Endothelial cell of umbilical vein (primary cell): Measurements from ENCODE around the gene C1QBP. TPM values are rescaled to one million over a fixed set of nuclear protein-coding genes. Genes with fewer than 3 reads are reported as not detected.

Experiments used
- BruUV-seq: library from RNA; stranded (reverse); fragments of 400-500 nt; replicated peaks from 2 replicates; lab custom pipeline; 2021; lab: Mats Ljungman, UMichigan
- CTCF ChIA-PET: fragments of 300-600, 350-600 bp; sonication (Branson Sonifier 250); formaldehyde crosslinking; loops from one replicate; lab custom pipeline; 2021; ENCODE audit warnings: antibody characterized with exemption, inconsistent platforms; lab: Charles Lee
- POLR2A ChIA-PET: fragments of 300-600, 350-600 bp; sonication (Branson Sonifier 250); formaldehyde crosslinking; loops from one replicate; lab custom pipeline; 2021; ENCODE audit warnings: antibody characterized with exemption, inconsistent platforms; lab: Charles Lee
- DNase-seq: peaks from one replicate; pipeline ENCODE4 v3.0.0-alpha.2; 2011; ENCODE audit warnings: low read depth, low spot score
- FAIRE-seq: peaks from 2 replicates; lab custom pipeline; 2011; peaks lifted over from hg19 to GRCh38; lab: Jason Lieb, UNC
- H2AFZ ChIP-seq: 2 replicates; pipeline ENCODE4 v1.6.0; 2012; ENCODE audit warnings: low read depth, low read length, control low read depth, inconsistent platforms
- H3K27ac ChIP-seq: 2 replicates; pipeline ENCODE4 v1.5.1; 2011; ENCODE audit warnings: low read depth, mild to moderate bottlenecking, control low read depth, low read length, moderate library complexity; ENCODE audit not compliant: insufficient read depth
- H3K27me3 ChIP-seq, 2 experiments: 2 replicates each; pipeline versions ENCODE4 v1.6.0 to v1.6.1; 2011; ENCODE audit warnings: low read length in 2 of 2, mixed read lengths in 1 of 2; ENCODE audit not compliant: control insufficient read depth in 2 of 2, insufficient read depth in 2 of 2
- H3K36me3 ChIP-seq, 2 experiments: 2 replicates in 1 of 2; 3 replicates in 1 of 2; pipeline ENCODE4 v1.5.1; 2011; ENCODE audit warnings: low read length in 2 of 2, mild to moderate bottlenecking in 1 of 2, moderate library complexity in 1 of 2; ENCODE audit not compliant: control insufficient read depth in 2 of 2, insufficient read depth in 2 of 2; ENCODE audit errors: extremely low read depth in 1 of 2
- H3K4me1 ChIP-seq: 3 replicates; pipeline ENCODE4 v1.5.1; 2011; ENCODE audit warnings: mild to moderate bottlenecking, low read length; ENCODE audit not compliant: control insufficient read depth, insufficient read depth; ENCODE audit errors: extremely low read depth
- H3K4me2 ChIP-seq: 2 replicates; pipeline ENCODE4 v1.6.1; 2011; ENCODE audit warnings: low read length, control low read depth, mixed read lengths; ENCODE audit not compliant: insufficient read depth
- H3K4me3 ChIP-seq, 3 experiments: fragments of 200-600 bp in 1 of 3; sonication (generic), shearing (Covaris generic) in 1 of 3; replicated peaks in 1 of 3; 2 replicates each; pipeline ENCODE4 v1.5.1; 2011 to 2016; ENCODE audit warnings: control low read depth in 3 of 3, low read length in 3 of 3, mild to moderate bottlenecking in 2 of 3, inconsistent platforms in 1 of 3, low read depth in 1 of 3, moderate library complexity in 1 of 3; ENCODE audit not compliant: insufficient read depth in 1 of 3
- H3K79me2 ChIP-seq: 2 replicates; pipeline ENCODE4 v1.6.0; 2012; ENCODE audit warnings: low read length, inconsistent platforms; ENCODE audit not compliant: control insufficient read depth, insufficient read depth
- H3K9ac ChIP-seq: replicated peaks from 2 replicates; pipeline ENCODE3; 2011; ENCODE audit warnings: low read length, control low read depth; ENCODE audit not compliant: insufficient read depth; ENCODE audit errors: extremely low read depth
- H3K9me1 ChIP-seq: replicated peaks from 3 replicates; pipeline ENCODE4 v1.6.0; 2011; ENCODE audit warnings: mild to moderate bottlenecking, low read length; ENCODE audit not compliant: control insufficient read depth, insufficient read depth; ENCODE audit errors: extremely low read depth
- H3K9me3 ChIP-seq: replicated peaks from 2 replicates; pipeline ENCODE4 v1.5.1; 2012; ENCODE audit warnings: low read length, inconsistent platforms; ENCODE audit not compliant: control insufficient read depth, insufficient read depth
- H4K20me1 ChIP-seq: replicated peaks from 2 replicates; pipeline ENCODE3; 2011; ENCODE audit warnings: mild to moderate bottlenecking, low read length; ENCODE audit not compliant: control insufficient read depth, insufficient read depth; ENCODE audit errors: extremely low read depth
- CTCF ChIP-seq, 2 donors: IDR thresholded peaks; 1 replicate in 1 of 2; 2 replicates in 1 of 2; pipeline ENCODE4 v1.5.1; 2011; ENCODE audit warnings: low read length in 2 of 2, mild to moderate bottlenecking in 2 of 2, moderate library complexity in 2 of 2, control low read depth in 1 of 2, inconsistent platforms in 1 of 2, low read depth in 1 of 2; ENCODE audit not compliant: insufficient read depth in 1 of 2; ENCODE audit errors: extremely low read depth in 1 of 2
- EZH2 ChIP-seq: IDR thresholded peaks from 2 replicates; pipeline ENCODE4 v1.6.1; 2012; ENCODE audit warnings: borderline replicate concordance, low read depth, mild to moderate bottlenecking, moderate library complexity, low read length, inconsistent platforms; ENCODE audit not compliant: severe bottlenecking
- FOS ChIP-seq: IDR thresholded peaks from 2 replicates; pipeline ENCODE4 v1.6.1; 2011; ENCODE audit warnings: mild to moderate bottlenecking, low read length, moderate library complexity, borderline replicate concordance; ENCODE audit not compliant: insufficient read depth
- GATA2 ChIP-seq: IDR thresholded peaks from 2 replicates; pipeline ENCODE4 v1.7.0; 2011; ENCODE audit warnings: low read depth, mild to moderate bottlenecking, moderate library complexity, mixed read lengths, low read length; ENCODE audit not compliant: insufficient read length, insufficient read depth
- JUN ChIP-seq: IDR thresholded peaks from 2 replicates; pipeline ENCODE4 v1.6.1; 2011; ENCODE audit warnings: borderline replicate concordance, low read depth; ENCODE audit not compliant: insufficient read length, insufficient read depth
- MAX ChIP-seq: IDR thresholded peaks from 2 replicates; pipeline ENCODE4 v1.6.1; 2011; ENCODE audit not compliant: insufficient read depth, insufficient read length
- MYC ChIP-seq: IDR thresholded peaks from one replicate; pipeline ENCODE4 v1.6.1; 2011; ENCODE audit warnings: mild to moderate bottlenecking, low read depth, low read length
- POLR2A ChIP-seq: IDR thresholded peaks from 2 replicates; pipeline ENCODE4 v1.6.1; 2012; ENCODE audit warnings: low read depth, mild to moderate bottlenecking, control low read depth, low read length
- POLR2AphosphoS5 ChIP-seq: IDR thresholded peaks from 2 replicates; pipeline ENCODE4 v1.6.1; 2012; ENCODE audit warnings: low read depth, mild to moderate bottlenecking, control low read depth, low read length, moderate library complexity; ENCODE audit not compliant: insufficient read depth
- dilution Hi-C: fragments of 300-500 bp; cut with MboI; formaldehyde crosslinking; loops from one replicate; pipeline ENCODE4 v1.15.0; 2019; ENCODE audit warnings: low sequenced_read_pairs; ENCODE audit not compliant: extremely low pct_ligation_motif_present
- intact Hi-C: fragments of 100-400 bp; cut with micrococcal nuclease; formaldehyde crosslinking; loops from one replicate; pipeline ENCODE4 v1.10.0; 2022
- polyA plus RNA-seq, 4 experiments: library from polyadenylated mRNA; depleted of rRNA in 3 of 4; stranded (reverse) in 3 of 4; unstranded in 1 of 4; fragments of >200 nt; gene quantifications; 2 replicates each; pipeline versions ENCODE4 v1.2.1 to v1.2.3, GENCODE V29; 2011 to 2012; ENCODE audit warnings: missing spikeins in 1 of 4
- total RNA-seq: library from RNA; stranded (reverse); gene quantifications from 2 replicates; pipeline ENCODE4 v1.2.3, GENCODE V29; 2021

Gene C1QBP
- total and polyA plus RNA-seq, 2 donors (not counting 3 experiments of a cell fraction or from before 2014, with no cell fraction given): 144 to 218 TPM

- DNase-seq (no peak), FAIRE-seq (no peak)
- Histone ChIP-seq H3K4me2 (no peak overlapping the region), H3K79me2 (no peaks in the 10 kb centered on the region), H3K9me1 (no peaks in the 10 kb centered on the region), H2AFZ (no peak overlapping the region), H3K4me3 (no peak overlapping the region), H3K27ac (no peak overlapping the region), H3K27me3 (no peaks in the 10 kb centered on the region), H3K9me3 (no peaks in the 10 kb centered on the region), H3K4me1 (peaks cover 3% of the 10 kb centered on the region), H3K36me3 (peaks cover 7 to 29% of the 10 kb centered on the region in 2 experiments), H3K9ac (no peak overlapping the region), H4K20me1 (no peaks in the 10 kb centered on the region)
- TF ChIP-seq POLR2A: no peak
- no peak for TF ChIP-seq POLR2AphosphoS5
- TF ChIP-seq MAX: no peak
- no peak for TF ChIP-seq JUN
- TF ChIP-seq FOS: no peak
- TF ChIP-seq CTCF (IDR thresholded peaks at IDR 0.05; ENCODE audit: extremely low read depth in 1 of 2, insufficient read depth in 1 of 2, low read depth in 1 of 2, low read length in 2 of 2): no peak
- TF ChIP-seq MYC: no peak
- TF ChIP-seq GATA2: no peak
- no peak for TF ChIP-seq EZH2
- ChIA-PET POLR2A (no interaction called here), CTCF (no interaction called here)
- dilution Hi-C loops (no loop called here), intact Hi-C loops (no loop called here)
- BruUV-seq: no TSS peak
Measured at GRCh38 chr17:5444209-5444608, 5.3 kb upstream of the C1QBP start.
